NCI-H1930 (cell line): ENCODE results near the gene MYDGF.
"Not testable (repeated sequence)": the region's sequence is repeated elsewhere in the genome, so short reads cannot be mapped to it uniquely, and the experiment has no call there.

Source experiments
- DNase-seq, 2 experiments: peaks; one replicate each; lab custom pipeline; 2025; lab: John Stamatoyannopoulos, UW

MYDGF gene

DNA sequence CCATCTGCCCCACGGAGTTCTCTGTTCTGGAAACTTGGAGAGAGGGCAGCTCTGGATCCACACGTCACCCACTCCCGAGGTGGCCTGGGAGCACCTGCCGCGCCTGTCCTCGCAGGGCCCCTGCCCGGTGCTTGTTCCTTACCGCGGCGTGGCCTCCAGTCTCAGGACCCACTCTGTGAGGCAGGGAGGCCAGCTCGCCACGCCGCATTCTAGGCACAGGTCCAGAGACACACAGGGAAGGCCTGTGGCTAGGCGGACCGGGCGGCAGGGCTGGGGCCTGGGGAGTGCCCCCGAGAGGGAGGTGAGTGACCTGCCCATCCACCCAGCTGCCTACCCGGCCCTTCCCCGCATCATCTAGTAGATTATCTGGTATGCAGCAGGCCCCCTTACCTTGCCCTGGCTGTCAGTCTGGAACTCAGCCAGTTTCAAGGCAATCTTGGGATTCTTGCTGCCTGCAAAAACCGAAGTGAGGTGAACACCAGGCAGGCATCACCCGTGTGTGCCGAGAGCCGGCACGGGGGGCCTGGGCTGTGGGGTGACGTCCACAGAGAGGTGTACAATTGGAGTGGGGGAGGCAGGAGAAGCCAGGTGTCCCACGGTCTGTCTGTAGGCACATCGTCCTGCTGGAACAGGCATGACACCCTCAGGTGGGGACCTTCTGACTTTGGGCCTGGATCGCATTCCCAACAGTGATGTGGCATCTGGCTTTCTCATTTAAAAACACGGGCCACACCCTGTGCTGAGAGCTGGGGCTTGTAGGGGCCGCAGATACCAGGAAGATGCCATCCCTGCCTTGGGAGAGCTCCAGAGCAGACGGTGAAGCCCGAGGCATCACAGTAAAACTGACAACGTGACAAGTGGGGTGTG, 29.9 kb upstream of the MYDGF start:
- no peak for DNase-seq

DNA sequence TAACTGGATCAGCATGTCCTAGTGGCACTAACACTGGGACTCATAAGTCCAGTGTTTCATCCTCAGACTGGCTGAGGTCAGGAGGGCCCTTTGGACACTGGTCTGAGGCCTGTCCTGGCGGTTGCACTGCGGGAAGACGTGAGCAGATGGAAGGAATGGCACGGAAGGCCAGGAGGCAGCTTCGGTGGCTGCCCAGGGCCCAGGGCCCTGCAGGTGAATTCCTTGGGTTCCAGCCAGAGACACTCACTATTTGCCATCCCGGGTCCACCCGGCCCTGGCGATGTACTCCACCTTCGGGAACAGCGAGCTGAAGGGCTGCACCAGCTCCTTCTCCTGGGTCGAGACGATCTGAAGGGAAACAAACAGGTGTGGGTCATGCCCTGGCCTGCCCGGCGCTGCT, 27.2 kb upstream of the MYDGF start:
- no peak for DNase-seq

DNA sequence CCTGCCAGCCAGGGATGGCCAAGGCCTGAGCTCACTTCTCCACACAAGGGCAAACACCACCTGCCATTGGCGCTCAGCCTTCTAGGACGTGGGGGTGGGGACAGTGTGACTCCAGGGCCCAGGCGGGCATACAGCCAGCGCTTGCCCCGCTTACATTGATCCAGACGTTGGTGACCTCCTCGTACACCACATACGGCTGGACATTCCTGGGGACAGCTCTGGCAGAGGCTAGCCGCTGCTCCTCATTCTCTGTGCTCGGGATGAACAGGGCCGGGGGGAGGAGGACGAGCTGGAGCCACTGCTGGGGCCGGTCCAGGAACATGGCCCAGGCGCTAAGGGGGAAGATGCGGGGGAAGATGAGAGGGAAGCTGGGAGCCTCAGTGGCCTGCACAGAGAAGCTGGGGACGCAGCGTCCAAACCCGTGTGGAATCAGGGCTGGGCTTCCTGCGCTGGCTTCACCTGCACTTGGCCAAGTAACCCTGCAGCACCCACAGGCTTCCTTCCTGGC, 25.1 kb upstream of the MYDGF start:
- DNase-seq: no peak

DNA sequence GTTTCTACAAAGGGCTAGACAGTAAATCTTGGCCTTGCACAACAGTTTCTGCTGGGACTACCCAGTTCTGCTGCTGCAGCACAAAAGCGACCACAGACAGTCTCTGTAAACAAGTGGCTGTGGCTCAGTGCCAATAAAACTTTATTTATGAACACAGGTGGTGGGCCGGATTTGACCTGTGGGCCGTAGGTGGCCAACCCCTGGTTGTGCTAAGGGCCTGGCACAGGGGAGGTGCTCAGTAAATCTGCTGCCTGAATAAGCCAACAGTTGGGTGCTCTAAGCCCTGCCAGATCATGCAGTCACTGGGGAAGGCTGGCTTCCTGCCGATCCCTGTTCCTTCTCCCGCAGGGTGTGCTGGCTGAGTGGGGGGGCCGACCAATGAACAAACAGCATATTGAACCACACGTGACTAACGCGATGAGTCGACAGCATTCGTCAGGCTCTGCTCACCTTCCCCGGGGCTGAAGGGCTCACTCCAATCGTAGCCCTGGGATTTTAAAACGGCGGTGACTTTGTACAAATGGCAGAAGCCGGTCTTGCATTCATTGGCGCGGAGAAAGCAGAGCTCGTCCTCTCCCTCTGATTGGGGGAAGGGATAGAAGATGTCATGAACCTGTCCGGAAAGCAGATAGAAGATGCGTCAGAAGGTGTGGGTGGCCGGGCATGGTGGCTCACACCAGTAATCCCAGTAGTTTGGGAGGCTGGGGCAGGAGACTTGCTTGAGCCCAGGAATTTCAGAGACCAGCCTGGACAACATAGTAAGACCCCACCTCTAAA, 24.3 kb upstream of the MYDGF start:
- no peak for DNase-seq

DNA sequence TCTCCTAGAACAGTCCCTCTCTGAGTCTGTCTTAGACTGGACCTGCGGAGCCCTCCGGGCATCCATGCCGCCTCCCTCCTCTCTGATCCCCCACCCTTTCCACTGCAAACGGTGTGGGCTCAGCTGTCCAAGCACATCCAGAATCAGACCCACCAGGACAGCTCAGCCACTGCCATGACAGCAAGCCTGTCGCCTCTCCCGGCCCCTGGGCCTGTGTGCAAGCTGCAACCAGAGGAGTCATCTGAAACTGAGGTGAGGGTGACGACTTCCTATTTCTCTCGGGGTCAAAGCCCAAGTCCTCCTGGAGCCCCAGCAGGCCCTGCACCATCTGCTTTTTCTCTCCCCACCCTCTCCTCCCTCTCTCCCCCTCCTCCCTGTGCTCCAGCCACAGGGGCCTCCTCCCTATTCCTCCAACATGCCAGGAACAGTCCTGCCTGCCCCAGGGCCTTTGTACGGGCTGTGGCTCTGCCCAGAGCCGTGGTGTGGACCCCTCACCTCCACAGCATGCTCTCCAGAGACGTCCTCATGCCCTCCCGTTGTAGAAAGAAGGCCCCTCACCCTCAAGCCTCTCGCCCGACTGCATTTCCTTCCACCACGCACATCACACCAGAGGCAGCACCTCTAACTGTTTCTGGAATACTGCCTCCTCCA, 23.5 kb upstream of the MYDGF start:
- no peak for DNase-seq

DNA sequence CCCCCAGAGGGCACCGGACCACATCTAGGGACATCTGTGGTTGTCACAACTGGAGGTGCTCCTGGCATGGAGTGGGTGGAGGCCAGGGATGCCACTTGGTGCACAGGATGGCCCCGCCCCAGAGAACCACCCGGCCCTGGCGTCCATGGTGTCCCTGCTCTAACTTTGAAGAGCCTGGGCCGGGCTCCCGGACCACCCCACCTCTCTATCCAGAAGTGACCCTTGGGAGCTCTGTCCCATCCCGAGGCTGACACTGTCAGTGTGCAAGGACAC, 22.9 kb upstream of the MYDGF start:
- no peak for DNase-seq

DNA sequence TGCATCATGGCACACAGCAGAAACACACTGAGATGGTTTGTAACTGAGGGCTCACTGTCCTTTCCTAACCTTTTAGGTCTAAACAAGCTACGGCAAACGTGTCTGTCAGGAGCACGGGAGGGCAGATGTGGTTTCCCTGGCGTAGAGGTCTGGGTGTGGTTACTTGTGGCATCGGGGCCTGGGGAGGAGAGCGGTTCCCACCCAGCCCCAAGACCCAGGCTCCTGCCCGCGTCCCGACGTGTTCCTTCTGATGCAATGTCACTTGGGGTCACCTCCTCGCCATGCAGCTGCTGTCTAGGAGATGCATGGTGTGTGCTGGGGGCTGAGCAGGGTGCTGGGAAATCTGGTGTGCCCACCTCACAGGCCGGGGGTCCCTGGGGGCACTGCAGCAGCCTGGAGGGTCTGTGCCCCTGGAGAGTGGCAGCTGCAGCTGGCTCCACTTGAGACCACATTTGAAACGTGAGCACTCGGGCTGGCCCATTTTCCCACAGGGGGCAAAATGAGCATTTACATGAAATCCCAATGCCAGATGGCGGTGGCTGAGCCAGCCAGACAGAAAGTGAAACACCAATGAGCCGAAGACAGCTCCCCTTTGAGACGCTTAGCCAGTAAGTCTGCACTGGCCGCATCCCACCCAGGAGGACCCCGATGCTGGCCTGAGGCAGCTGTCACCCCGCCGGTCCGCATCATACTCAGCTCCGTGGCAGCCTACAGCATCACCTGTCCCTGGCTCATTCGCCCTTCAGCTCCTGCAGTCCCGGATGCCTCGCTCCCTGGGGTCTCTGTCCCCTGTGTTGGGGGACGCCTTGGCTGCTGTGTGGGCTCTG, 22.3 kb upstream of the MYDGF start:
- no peak for DNase-seq

DNA sequence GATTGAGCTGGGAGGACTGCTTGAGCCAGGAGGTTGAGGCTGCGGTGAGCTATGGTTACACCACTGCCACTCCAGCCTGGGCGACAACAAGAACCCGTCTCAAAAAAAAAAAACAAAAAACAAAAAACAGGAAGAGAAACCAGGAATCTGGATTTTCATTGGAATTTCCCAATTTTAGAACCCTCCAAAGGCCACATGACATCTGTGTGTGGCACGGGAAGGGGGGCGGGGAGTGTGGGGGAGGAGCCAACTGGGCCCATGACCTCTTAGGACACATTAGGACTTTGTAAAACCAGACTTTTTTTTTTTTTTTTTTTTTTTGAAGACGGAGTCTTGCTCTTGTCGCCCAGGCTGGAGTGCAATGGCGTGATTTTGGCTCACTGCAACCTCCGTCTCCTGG, 21.2 kb upstream of the MYDGF start:
- DNase-seq: no peak

DNA sequence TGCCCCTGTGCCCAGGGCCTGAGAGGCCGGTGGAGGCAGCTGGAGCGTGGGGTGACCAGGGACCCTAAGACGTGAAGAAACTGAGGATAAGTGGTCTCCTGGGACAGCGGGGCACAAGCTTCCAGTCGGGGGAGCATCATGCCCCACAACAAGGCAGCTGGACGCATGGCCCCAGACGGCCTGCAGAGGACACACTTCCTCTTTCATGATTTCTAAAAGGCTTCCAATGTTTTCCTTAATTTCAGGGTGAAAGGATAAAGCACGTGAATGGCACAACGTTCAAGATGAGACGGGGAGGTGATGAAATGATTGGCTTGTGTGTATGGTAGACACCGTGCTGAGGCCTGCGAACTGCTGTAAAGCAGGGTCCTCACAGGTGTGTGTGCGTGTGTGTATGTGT, 20.2 kb upstream of the MYDGF start:
- DNase-seq: no peak

DNA sequence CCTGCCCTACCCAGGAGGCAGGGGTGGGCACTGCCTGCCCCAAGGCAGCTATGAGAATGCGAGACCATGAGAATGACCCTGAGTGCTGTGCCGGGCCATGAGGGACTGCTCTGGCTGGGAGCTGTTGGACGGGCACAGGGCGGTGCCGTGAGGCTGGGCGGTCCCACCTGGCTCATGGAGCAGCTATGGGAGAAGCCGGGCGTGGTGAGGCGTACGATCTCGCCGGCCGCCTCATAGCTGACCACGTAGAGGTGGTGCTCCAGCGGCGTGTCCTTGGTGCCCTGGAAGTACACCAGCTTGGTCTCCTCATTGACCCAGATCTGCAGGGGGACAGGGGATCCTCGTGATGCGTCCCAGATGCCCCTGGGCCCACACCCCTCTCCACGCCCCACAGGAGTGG, 19.3 kb upstream of the MYDGF start:
- no peak for DNase-seq

DNA sequence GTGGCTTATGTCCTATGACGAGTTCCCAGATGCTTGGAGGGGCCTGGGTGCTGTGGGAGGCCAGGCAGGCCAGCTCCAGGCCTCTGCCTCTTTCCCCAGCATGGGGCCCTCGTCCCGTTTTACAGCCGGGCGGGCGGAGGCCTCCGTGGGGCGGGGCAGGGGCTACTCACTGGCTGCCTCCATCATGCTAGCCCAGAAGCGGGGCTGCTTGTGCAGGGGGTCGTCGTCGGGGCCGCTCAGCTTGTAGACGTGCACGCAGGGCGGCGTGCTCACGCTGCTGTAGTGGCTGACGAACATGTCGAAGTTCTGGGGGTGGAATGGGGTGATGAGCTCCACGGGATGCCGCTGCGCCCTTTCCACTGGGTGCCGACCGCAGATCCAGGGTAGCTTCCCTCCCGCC, 18.4 kb upstream of the MYDGF start:
- DNase-seq: no peak

DNA sequence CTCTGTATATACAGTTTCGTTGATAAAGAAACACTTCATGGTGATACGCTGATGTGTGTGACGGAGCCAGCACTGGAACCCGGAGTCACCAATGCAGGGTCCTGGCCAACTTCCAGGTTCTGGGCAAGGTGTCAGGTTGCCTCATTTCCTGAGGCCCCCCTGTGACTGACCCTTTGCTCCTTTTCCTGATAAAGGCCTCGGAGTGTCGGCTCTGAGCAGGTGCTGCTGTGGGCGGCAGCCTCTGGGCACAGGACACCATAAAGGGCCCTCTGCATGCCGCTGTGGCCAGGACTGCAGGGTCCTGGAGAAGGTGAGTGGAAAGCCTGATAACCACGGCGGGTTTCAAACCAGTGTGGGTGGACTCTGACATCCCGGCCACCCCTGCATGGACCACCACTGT, 17.3 kb upstream of the MYDGF start:
- no peak for DNase-seq

DNA sequence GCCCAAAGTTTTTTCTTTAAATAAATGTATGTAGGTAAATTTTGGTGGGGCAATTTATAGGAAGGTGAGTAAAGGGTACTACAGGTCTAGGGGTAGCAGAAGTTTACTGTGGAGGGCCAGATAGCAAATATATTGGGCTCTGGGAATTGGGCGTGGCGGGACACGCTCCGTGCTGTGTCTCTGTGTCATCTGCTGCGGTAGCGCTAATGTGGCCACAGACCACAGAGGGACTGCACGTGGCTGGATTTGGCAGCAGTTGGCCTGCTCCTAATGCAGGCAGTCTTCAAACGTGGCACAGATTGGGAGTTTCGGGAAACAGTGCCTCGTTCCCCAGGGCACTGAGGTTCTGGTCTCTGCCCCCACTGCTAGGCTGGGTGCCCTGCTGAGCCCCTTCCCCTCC, 16.6 kb upstream of the MYDGF start:
- DNase-seq: no peak

DNA sequence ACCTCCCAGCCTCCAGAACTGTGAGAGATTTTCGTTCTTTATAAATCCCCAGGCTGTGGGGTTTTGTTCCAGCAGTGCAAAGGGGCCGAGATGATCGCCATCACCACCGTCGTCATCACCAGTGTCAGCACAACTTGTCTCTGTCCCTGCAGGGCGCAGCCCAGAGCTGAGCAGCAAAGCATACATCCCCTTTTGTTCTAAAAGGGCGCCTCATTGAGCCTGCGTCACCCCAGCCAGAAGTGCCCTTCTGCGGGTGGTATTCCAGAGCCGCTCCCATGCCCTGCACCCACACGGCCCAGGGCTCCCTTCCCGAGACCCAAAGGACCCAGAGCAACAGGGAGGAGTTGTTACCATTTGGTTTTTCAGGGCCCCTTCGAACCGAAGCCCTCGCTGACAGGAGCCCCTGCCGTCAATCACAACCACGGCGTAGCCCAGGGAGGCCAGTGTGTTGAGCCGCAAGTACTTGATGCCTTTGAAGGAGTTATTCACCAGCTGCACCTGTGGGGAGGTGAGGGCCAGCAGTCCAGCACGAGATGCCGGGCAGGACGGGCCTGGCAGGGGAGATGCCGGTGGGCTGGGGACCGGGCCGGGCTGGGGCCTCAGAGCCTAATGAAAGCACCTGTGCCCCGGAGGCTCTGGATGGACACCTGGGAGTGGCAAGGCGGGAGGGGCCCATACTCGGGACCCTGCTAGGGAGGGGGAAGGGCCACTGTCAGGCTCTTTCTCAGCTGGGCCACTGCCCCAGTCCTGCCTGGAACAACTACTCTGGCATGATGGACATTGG, 14.4 kb upstream of the MYDGF start:
- DNase-seq: no peak

DNA sequence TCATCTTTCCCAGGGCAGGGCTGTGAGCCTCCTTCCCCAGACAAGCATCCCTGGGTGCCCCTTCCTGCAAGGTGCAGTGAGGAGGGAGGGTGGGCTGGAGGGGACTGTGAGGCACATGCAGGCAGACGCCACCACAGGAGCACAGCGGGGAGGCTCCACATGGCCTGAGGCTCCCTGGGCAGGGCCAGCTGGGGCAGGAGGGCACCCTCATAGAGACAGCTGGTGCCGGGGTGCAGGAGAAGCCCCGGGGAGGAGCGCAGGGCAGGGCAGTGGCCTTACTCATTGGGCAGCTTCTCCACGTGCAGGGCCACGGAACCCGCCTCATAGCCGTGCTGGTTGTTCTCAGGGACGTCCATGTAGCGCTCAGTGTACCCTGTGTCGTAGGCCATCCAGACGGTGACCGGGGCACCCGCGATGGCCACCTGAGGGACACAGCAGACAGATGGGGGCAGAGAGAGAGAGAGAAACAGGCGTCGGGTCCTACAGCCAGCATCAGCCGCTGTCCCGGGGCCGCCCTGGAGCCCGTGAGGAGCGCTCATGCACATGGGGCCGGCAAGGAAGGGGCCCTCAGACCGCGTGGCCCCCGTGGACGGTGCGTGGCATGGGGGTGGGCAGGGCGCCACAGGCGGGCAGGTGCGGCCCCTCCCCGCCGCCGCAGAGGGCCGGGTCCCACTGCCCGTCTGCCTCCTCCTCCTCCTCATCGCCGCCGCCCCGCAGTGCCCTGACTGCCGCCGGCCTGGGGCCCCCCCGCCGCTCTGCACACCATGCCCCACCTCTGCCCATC, 12.5 kb upstream of the MYDGF start:
- DNase-seq: no peak

DNA sequence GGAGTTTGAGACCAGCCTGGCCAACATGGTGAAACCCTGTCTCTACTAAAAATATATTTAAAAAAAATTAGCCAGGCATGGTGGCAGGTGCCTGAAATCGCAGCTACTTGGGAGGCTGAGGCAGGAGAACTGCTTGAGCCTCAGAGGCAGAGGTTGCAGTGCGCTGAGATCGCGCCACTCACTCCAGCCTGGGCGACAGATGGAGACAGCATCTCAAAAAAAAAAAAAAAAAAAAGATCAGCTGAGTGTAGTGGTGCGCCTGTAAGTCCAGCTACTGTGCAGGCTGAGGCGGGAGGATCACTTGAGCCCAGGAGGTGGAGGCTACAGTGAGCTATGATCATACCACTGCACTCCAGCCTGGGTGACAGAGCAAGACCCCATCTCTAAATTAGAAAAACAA, 9.9 kb upstream of the MYDGF start:
- not testable (repeated sequence) for DNase-seq

DNA sequence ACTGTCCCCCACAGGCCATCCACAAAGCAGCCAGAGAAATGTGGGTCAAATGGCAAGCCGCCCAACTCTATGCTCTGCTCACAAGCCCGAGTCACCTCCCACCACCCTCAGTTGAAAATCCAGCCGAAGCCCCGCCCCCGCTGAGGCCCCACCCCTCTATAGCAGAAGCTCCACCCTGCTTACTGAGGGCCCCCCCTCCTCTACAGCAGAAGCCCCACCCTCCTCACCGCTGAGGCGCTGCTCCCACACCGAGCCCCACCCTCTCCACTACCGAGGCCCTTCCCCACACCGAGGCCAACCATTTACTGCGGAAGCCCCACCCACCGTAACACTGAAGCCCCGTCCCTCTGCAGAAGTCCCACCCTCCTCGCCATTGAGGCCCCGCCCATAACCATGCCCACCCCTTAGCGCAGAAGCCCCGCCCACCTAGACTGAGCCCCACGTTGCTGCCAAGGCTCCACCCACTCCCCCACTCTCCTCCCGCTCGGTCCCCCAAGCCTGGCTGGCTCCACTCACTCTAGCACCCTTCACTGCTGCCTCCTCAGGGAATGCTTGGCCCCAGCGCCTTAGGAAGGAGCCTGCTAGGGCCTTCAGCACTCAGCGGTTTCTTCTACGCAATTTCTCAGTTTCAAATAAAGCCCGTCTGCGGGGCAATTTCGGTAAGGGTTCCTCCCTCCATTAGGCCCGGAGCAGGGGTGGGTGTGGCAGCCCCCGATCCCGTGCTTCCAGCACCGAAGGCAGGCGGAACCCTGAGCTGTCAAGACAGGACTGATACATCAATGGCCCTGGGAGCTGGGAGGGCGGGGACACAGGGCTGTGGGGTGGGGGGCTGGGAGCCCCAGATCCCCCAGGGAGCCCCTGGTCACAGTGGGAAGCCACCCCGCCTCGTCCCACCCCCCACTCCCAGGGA, 9.0 kb upstream of the MYDGF start:
- DNase-seq: no peak

DNA sequence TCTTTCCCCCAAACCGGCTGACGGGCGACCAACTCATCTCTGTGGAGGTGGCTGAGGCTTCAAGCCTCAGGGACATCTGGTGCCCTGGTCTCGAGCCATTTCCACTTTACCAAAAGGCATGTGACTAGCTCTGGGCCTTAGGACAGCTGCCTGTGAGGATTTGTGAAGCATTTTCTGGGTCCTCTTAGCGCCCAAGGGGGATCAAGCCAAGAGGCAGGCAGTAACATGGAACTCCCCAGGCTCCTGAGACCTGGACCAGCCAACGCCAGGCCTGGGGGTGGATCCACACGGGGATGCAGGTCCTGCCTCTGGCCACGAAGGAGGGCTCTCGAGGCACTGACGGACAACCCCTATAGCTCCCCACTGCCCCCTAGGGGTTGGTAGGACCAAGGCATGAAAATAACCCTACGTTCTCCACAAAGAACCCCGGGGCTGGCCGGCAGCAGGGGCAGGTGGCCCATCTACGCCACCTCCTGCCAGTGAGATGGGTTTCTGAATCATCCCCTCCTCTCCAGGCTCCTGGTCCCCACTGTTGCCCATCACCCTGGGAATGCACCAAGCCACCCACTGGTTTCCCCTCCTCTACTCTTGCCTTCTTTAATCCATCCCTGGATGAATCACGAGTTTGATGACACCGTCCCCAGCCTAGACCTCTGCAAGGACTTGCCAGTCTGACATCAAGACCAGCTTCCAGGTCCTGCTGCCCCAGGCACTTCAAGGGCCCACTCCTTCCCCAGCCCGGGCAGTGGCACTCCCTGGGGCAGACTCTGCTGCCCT, 7.0 kb upstream of the MYDGF start:
- DNase-seq: no peak

DNA sequence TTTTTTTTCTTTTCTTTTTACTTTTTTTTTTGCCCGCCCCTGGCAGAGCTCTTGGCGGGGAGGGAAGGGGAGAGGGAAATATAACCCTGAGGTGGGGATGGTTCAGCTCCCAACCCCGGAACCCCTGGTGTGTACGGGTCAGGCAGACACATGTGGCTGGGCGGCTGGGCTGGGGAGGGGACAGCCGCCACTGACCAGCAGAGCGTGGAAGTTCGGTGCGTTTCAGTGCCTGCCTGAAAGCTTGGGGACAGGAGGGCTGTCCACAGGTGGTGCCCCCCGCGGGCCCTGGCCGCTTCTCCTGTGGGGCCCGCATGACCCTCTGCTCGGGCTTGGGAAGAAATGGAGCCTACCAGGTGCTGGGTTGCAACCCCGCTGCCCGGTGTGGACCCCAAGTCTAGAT, 5.2 kb upstream of the MYDGF start:
- no peak for DNase-seq
